Heart right ventricle (tissue), 16 donors: ENCODE data around the gene KIAA1328. TPM values are rescaled to one million over a fixed set of nuclear protein-coding genes. Genes with fewer than 3 reads are reported as not detected.

Experiments used
- ATAC-seq, 8 donors: fragments of 200-7000 bp; cut with Tn5 transposase; one replicate each; pipeline ENCODE4 v1.9.1; 2020; ENCODE audit warnings: mild to moderate bottlenecking in 8 of 8, moderate library complexity in 8 of 8, moderate number of reproducible peaks in 1 of 8
- DNase-seq, 2 donors: peaks; one replicate each; pipeline ENCODE4 v3.0.0-alpha.2; 2020
- H3K27ac ChIP-seq, 10 donors: fragments of 200-600 bp; sonication (generic) in 2 of 10; one replicate each; pipeline versions ENCODE4 v1.5.0 to v1.8.0; 2020 to 2022; ENCODE audit warnings: mild to moderate bottlenecking in 3 of 10
- H3K27me3 ChIP-seq, 7 donors: fragments of 200-600 bp; one replicate each; pipeline ENCODE4 v1.8.0; 2021 to 2022; ENCODE audit warnings: mild to moderate bottlenecking in 2 of 7
- H3K36me3 ChIP-seq, 9 donors: fragments of 200-600 bp; sonication (generic) in 1 of 9; one replicate each; pipeline versions ENCODE4 v1.5.0 to v1.8.0; 2020 to 2022; ENCODE audit warnings: mild to moderate bottlenecking in 2 of 9
- H3K4me1 ChIP-seq, 9 donors: fragments of 200-600 bp; sonication (generic) in 1 of 9; one replicate each; pipeline versions ENCODE4 v1.5.0 to v1.8.0; 2020 to 2022; ENCODE audit warnings: mild to moderate bottlenecking in 4 of 9
- H3K4me3 ChIP-seq, 10 donors: fragments of 200-600 bp; sonication (generic) in 2 of 10; one replicate each; pipeline versions ENCODE4 v1.5.0 to v1.8.0; 2020 to 2022; ENCODE audit warnings: mild to moderate bottlenecking in 7 of 10, moderate library complexity in 2 of 10
- H3K9me3 ChIP-seq, 11 donors: fragments of 200-600 bp in 10 of 11; sonication (generic) in 2 of 11; one replicate each; pipeline versions ENCODE4 v1.5.0 to v1.8.0; 2013 to 2022; ENCODE audit warnings: mild to moderate bottlenecking in 2 of 11, control low read depth in 1 of 11, moderate library complexity in 1 of 11
- WGBS, 2 donors: extraction: QIAGEN DNeasy Blood & Tissue Kit; methylation state at CpG; one replicate each; pipeline ENCODE4 v1.1.7; 2013; ENCODE audit warnings: inconsistent platforms in 1 of 2; 5-methylcytosine and 5-hydroxymethylcytosine counted together
- intact Hi-C, 10 donors: fragments of 100-400 bp; cut with DNase I; formaldehyde crosslinking; loops; one replicate each; pipeline versions ENCODE4 v1.11.1 to v1.14.2; 2022
- polyA plus RNA-seq, 2 donors: library from polyadenylated mRNA; stranded (reverse); fragments of 200-250 nt; gene quantifications; one replicate each; pipeline ENCODE4 v1.2.3, GENCODE V29; 2013
- total RNA-seq, 10 donors: library from RNA; stranded (reverse); fragmentation: NEBNext Ultra II Directional in 3 of 10; extraction: Animal tissue kit (Norgen Biotek cat#: 25700) in 3 of 10; gene quantifications; one replicate each; pipeline versions ENCODE4 v1.2.1 to v1.2.4, GENCODE V29; 2021 to 2023
- TF ChIP-seq, protein P1 (sequence below), 9 donors: fragments of 200-600 bp; sonication (generic) in 2 of 9; IDR thresholded peaks; one replicate each; pipeline versions ENCODE4 v1.5.0 to v1.8.0; 2021 to 2022; ENCODE audit warnings: antibody characterized with exemption in 9 of 9, mild to moderate bottlenecking in 5 of 9, moderate library complexity in 1 of 9
- donor health status: Arrhythmogenic right ventricular cardiomyopathy.
- donor health status: ischemic (EF 13 %, LVEDD 7.1; RV severe dilation, severe dysfunction).
- donor health status: healthy with polysubstance abuse.
- donor health status: DM: no; HTN: yes; CAD: no.
- donor health status: DM: no; HTN: no; CAD: no.
- donor health status: ischemic (EF 25% LVEDD 6.9; RV normal size, moderate dysfunction).
- donor health status: ischemic (EF 25% LVEDD 5.7; RV mildly dilated, moderate dysfunction).
- donor health status: healthy.
- donor health status: DM: yes; HTN: yes; CAD: no.
- donor health status: Ischemic cardiomyopathy.
- donor health status: ischemic (EF 35%, LVEDD 5.7; RV mildly dilated, moderate dysfunction).
- donor health status: nonischemic (EF 11% LVEDD 7.7; RV severe dilation, severe dysfunction).
- donor health status: DM: yes; HTN: yes; CAD: no.
- donor health status: PGD.
- donor health status: ischemic (EF 29% LVEDD 5.4; RV normal size, mild dysfunction).
- donor health status: nonischemic (EF 23%, LVEDD 6.1; RV moderate dilation, normal function).

Gene KIAA1328
- total and polyA plus RNA-seq, 12 donors, result 1.9 to 6.3 (median 5.1) TPM

DNA sequence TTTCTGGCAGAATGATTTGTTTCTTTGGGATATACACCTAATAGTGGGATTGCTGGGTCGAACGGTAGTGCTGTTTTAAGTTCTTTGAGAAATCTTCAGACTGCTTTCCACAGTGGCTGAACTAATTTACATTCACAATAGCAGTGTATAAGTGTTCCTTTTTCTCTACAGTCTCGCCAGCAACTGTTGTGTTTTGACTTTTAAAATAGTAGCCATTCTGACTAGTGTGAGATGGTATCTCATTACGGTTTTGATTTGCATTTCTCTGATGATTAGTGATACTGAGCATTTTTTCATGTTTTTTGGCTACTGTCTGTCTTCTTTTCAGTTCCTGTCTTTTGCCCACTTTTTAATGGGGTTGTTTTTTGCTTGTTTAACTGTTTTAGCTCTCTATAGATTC lies 306.2 kb downstream of the KIAA1328 start:
- Histone ChIP-seq H3K27me3 (no peaks in the 10 kb centered on the region), H3K27ac (no peak overlapping the region), H3K9me3 (peaks cover 0 to 36% (median 10%) of the 10 kb centered on the region in 11 donors), H3K4me1 (no peaks in the 10 kb centered on the region), H3K36me3 (no peaks in the 10 kb centered on the region), H3K4me3 (no peak overlapping the region)
- intact Hi-C loops, result no loop called here
- WGBS, 2 donors, result 93 to 96% methylated on average over 4 of the region's 4 CpGs
- TF ChIP-seq, protein P1, sequence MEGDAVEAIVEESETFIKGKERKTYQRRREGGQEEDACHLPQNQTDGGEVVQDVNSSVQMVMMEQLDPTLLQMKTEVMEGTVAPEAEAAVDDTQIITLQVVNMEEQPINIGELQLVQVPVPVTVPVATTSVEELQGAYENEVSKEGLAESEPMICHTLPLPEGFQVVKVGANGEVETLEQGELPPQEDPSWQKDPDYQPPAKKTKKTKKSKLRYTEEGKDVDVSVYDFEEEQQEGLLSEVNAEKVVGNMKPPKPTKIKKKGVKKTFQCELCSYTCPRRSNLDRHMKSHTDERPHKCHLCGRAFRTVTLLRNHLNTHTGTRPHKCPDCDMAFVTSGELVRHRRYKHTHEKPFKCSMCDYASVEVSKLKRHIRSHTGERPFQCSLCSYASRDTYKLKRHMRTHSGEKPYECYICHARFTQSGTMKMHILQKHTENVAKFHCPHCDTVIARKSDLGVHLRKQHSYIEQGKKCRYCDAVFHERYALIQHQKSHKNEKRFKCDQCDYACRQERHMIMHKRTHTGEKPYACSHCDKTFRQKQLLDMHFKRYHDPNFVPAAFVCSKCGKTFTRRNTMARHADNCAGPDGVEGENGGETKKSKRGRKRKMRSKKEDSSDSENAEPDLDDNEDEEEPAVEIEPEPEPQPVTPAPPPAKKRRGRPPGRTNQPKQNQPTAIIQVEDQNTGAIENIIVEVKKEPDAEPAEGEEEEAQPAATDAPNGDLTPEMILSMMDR (IDR thresholded peaks at IDR 0.05), result no peak
- ATAC-seq (no peak), DNase-seq (no peak)

DNA sequence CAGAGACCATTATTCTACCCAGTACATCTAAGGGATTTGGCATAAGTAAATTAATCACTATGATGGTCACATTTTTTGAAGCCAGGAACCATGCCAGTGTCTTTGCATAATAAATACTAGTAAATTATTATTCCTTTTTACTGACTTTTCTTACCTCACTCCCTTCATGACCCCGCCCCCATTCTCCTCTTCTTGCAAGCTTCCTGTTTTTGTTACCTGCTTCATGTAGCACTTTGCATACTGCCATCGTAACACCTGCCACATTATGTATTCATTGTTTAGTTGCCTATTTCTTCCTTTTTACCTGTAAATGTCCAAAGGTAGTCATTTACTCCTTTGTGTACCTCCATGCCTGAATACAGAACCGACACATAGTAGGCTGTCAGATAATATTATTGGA lies 309.5 kb downstream of the KIAA1328 start:
- DNase-seq, result no peak
- no peak overlapping the region for H3K27ac ChIP-seq
- intact Hi-C loops, result no loop called here
- H3K4me3 ChIP-seq, result no peak overlapping the region
- no peaks in the 10 kb centered on the region for H3K36me3 ChIP-seq
- TF ChIP-seq, protein P1 (IDR thresholded peaks at IDR 0.05), result no peak
- H3K9me3 ChIP-seq, result peaks cover 0 to 26% (median 7%) of the 10 kb centered on the region in 11 donors
- H3K4me1 ChIP-seq, result no peaks in the 10 kb centered on the region
- ATAC-seq, result no peak
- H3K27me3 ChIP-seq, result no peaks in the 10 kb centered on the region
- WGBS, 2 donors, result 97 to 98% methylated on average over 3 of the region's 3 CpGs

DNA sequence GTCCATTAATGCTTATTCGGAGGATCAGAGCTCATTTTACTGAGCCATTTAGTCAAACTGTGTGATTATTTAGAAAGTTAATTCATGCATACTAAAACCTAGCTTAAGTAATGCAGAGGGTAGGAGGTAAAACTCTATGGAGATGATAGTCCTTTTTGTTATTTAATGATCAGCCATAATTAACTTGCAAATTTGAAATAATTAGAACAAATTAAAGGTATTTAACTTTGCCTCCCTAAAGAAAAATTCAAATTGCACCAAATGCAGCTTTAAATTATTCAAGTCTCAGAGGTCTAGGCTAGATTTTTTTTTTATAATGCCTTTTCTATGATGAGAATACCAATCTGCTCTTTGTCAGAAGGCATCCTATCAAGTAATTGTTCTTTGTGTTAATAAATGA lies 310.9 kb downstream of the KIAA1328 start:
- TF ChIP-seq, protein P1 (IDR thresholded peaks at IDR 0.05), result no peak
- ATAC-seq (no peak), DNase-seq (no peak)
- H3K27ac ChIP-seq, result no peak overlapping the region
- no peaks in the 10 kb centered on the region for H3K36me3 ChIP-seq
- H3K4me3 ChIP-seq, result no peak overlapping the region
- intact Hi-C loops, result no loop called here
- H3K4me1 ChIP-seq, result no peaks in the 10 kb centered on the region
- 83 to 91% methylated on average over 1 of the region's 1 CpG for WGBS, 2 donors
- peaks cover 0 to 13% (median 6%) of the 10 kb centered on the region in 11 donors for H3K9me3 ChIP-seq
- no peaks in the 10 kb centered on the region for H3K27me3 ChIP-seq

DNA sequence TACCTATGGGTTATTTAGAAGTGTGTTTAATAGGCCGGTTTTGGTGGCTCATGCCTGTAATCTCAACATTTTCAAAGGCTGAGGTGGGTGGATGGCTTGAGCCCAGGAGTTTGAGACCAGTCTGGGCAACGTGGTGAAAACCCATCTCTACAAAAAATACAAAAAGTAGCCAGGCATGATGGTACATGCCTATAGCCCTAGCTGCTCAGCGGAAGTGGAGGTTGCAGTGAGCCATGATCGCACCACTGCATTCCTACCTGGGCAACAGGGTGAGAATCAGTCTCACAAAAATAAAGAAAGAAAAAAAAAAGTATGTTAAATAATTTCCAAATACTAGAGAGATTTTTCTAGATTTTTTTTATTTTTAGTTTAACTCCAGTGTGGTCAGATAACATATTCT lies 316.0 kb downstream of the KIAA1328 start:
- intact Hi-C loops, result no loop called here
- H3K27ac ChIP-seq, result no peak overlapping the region
- WGBS, 2 donors, result 89 to 91% methylated on average over 4 of the region's 4 CpGs
- TF ChIP-seq, protein P1 (IDR thresholded peaks at IDR 0.05), result no peak
- H3K4me3 ChIP-seq, result no peak overlapping the region
- ATAC-seq, result no peak
- no peaks in the 10 kb centered on the region for H3K36me3 ChIP-seq
- H3K27me3 ChIP-seq, result no peaks in the 10 kb centered on the region
- no peaks in the 10 kb centered on the region for H3K9me3 ChIP-seq
- H3K4me1 ChIP-seq, result no peaks in the 10 kb centered on the region
- DNase-seq, result no peak
